GM18505 (cell line): ENCODE data around the gene AKR1E2.
A peak's percentile ranks its signal among the peaks of the same experiment; 100 is the strongest.
"Not testable (repeated sequence)": the region's sequence is repeated elsewhere in the genome, so short reads cannot be mapped to it uniquely, and the experiment has no call there.

Experiments used
- ATAC-seq: cut with Tn5 transposase; IDR thresholded peaks from one replicate; pipeline ENCODE4 v1.9.1; 2021; ENCODE audit not compliant: unreplicated experiment
- POLR2A ChIP-seq: IDR thresholded peaks from 4 replicates; pipeline ENCODE4 v1.6.1; 2011; ENCODE audit warnings: borderline replicate concordance; ENCODE audit not compliant: insufficient read depth, insufficient read length; ENCODE audit errors: extremely low read depth

Gene AKR1E2

GRCh38 chr10:4804465-4804864, 21.5 kb upstream of the AKR1E2 start:
- ATAC-seq, result no peak
- TF ChIP-seq POLR2A, result no peak

- no peak for ATAC-seq
- TF ChIP-seq POLR2A, result no peak
Observed at GRCh38 chr10:4806534-4806933, 19.5 kb upstream of the AKR1E2 start.

GRCh38 chr10:4807761-4808507, 18.1 kb upstream of the AKR1E2 start:
- TF ChIP-seq POLR2A, result no peak
- peak; percentile 64 for ATAC-seq

- ATAC-seq, result no peak
- no peak for TF ChIP-seq POLR2A
Observed at GRCh38 chr10:4809156-4809555, 16.9 kb upstream of the AKR1E2 start.

- no peak for TF ChIP-seq POLR2A
- ATAC-seq, result no peak
Observed at GRCh38 chr10:4810092-4810491, 15.9 kb upstream of the AKR1E2 start.

- TF ChIP-seq POLR2A, result no peak
- ATAC-seq, result no peak
Observed at GRCh38 chr10:4812046-4812445, 14.0 kb upstream of the AKR1E2 start.

GRCh38 chr10:4813023-4813422, 13.0 kb upstream of the AKR1E2 start:
- TF ChIP-seq POLR2A, result no peak
- no peak for ATAC-seq

GRCh38 chr10:4813496-4813895, 12.5 kb upstream of the AKR1E2 start:
- no peak for TF ChIP-seq POLR2A
- no peak for ATAC-seq

- not testable (repeated sequence) for ATAC-seq
Observed at GRCh38 chr10:4815646-4816180, 10.3 kb upstream of the AKR1E2 start.

GRCh38 chr10:4816966-4817365, 9.0 kb upstream of the AKR1E2 start:
- TF ChIP-seq POLR2A, result no peak
- ATAC-seq, result no peak

- ATAC-seq, result no peak
- no peak for TF ChIP-seq POLR2A
Observed at GRCh38 chr10:4819067-4819466, 6.9 kb upstream of the AKR1E2 start.

- ATAC-seq, result no peak
- no peak for TF ChIP-seq POLR2A
Observed at GRCh38 chr10:4819707-4820106, 6.3 kb upstream of the AKR1E2 start.

- no peak for TF ChIP-seq POLR2A
Observed at GRCh38 chr10:4820804-4821401, 5.1 kb upstream of the AKR1E2 start.

GRCh38 chr10:4822208-4822607, 3.8 kb upstream of the AKR1E2 start:
- TF ChIP-seq POLR2A, result no peak
- no peak for ATAC-seq

More at GRCh38 chr10:4820804-4821401, 5.1 kb upstream of the AKR1E2 start:
- no peak for ATAC-seq
